Mucosa of stomach (tissue), 1 donor: ENCODE data around the gene ADAMTS17.

ENCODE experiments used
- H3K27me3 ChIP-seq: one replicate; pipeline ENCODE4 v1.7.0; 2013; ENCODE audit warnings: mild to moderate bottlenecking, low read length; ENCODE audit not compliant: control insufficient read depth, insufficient read depth
- H3K36me3 ChIP-seq: one replicate; pipeline ENCODE4 v1.7.0; 2013; ENCODE audit warnings: low read length; ENCODE audit not compliant: control insufficient read depth, insufficient read depth
- H3K4me1 ChIP-seq: one replicate; pipeline ENCODE4 v1.7.0; 2013; ENCODE audit warnings: mild to moderate bottlenecking, low read length; ENCODE audit not compliant: control insufficient read depth, insufficient read depth
- H3K4me3 ChIP-seq: one replicate; pipeline ENCODE4 v1.7.0; 2013; ENCODE audit warnings: low read length
- H3K9ac ChIP-seq: one replicate; pipeline ENCODE4 v1.7.0; 2013; ENCODE audit warnings: mild to moderate bottlenecking, low read length, moderate library complexity
- H3K9me3 ChIP-seq: one replicate; pipeline ENCODE4 v1.7.0; 2013; ENCODE audit warnings: mild to moderate bottlenecking, low read length, moderate library complexity; ENCODE audit not compliant: control insufficient read depth
- donor health status: Pancreatic carcinoma.

ADAMTS17 gene

GRCh38 chr15:100338247-100338646 is 3.5 kb downstream of the ADAMTS17 start:
- Histone ChIP-seq H3K27me3 (peaks cover 10% of the 10 kb centered on the region), H3K4me3 (no peak overlapping the region), H3K9ac (no peak overlapping the region), H3K4me1 (peaks cover 15% of the 10 kb centered on the region), H3K9me3 (no peaks in the 10 kb centered on the region), H3K36me3 (no peaks in the 10 kb centered on the region)

GRCh38 chr15:100337096-100338044 is 4.4 kb downstream of the ADAMTS17 start:
- H3K4me3 ChIP-seq, result no peak overlapping the region

GRCh38 chr15:100336061-100336460 is 5.7 kb downstream of the ADAMTS17 start:
- Histone ChIP-seq H3K4me3 (no peak overlapping the region), H3K36me3 (no peaks in the 10 kb centered on the region), H3K9me3 (no peaks in the 10 kb centered on the region), H3K9ac (no peak overlapping the region), H3K4me1 (peaks cover 15% of the 10 kb centered on the region), H3K27me3 (peaks cover 10% of the 10 kb centered on the region)

More at GRCh38 chr15:100337096-100338044, 4.4 kb downstream of the ADAMTS17 start:
- H3K36me3 ChIP-seq, result no peaks in the 10 kb centered on the region
- peaks cover 10% of the 10 kb centered on the region for H3K27me3 ChIP-seq
- H3K9me3 ChIP-seq, result no peaks in the 10 kb centered on the region
- peaks cover 15% of the 10 kb centered on the region for H3K4me1 ChIP-seq
- no peak overlapping the region for H3K9ac ChIP-seq

GRCh38 chr15:100335335-100335999 is 6.3 kb downstream of the ADAMTS17 start:
- Histone ChIP-seq H3K36me3 (no peaks in the 10 kb centered on the region), H3K4me1 (peaks cover 13% of the 10 kb centered on the region), H3K27me3 (peaks cover 7% of the 10 kb centered on the region), H3K4me3 (no peak overlapping the region), H3K9ac (no peak overlapping the region), H3K9me3 (no peaks in the 10 kb centered on the region)

- Histone ChIP-seq H3K4me1 (peaks cover 7% of the 10 kb centered on the region), H3K9ac (no peak overlapping the region), H3K4me3 (no peak overlapping the region), H3K27me3 (peaks cover 2% of the 10 kb centered on the region), H3K9me3 (no peaks in the 10 kb centered on the region), H3K36me3 (no peaks in the 10 kb centered on the region)
These were observed 6.9 kb downstream of the ADAMTS17 start for GRCh38 chr15:100334905-100335304.

- Histone ChIP-seq H3K4me3 (no peak overlapping the region), H3K4me1 (peaks cover 4% of the 10 kb centered on the region), H3K9me3 (no peaks in the 10 kb centered on the region), H3K27me3 (no peaks in the 10 kb centered on the region), H3K9ac (no peak overlapping the region), H3K36me3 (no peaks in the 10 kb centered on the region)
These were observed 7.3 kb downstream of the ADAMTS17 start for GRCh38 chr15:100334456-100334855.

GRCh38 chr15:100334015-100334414 is 7.8 kb downstream of the ADAMTS17 start:
- H3K4me1 ChIP-seq, result peaks cover 4% of the 10 kb centered on the region
- H3K4me3 ChIP-seq, result no peak overlapping the region
- no peaks in the 10 kb centered on the region for H3K36me3 ChIP-seq
- no peaks in the 10 kb centered on the region for H3K9me3 ChIP-seq
- no peaks in the 10 kb centered on the region for H3K27me3 ChIP-seq
- no peak overlapping the region for H3K9ac ChIP-seq

- Histone ChIP-seq H3K9ac (no peak overlapping the region), H3K27me3 (no peaks in the 10 kb centered on the region), H3K4me3 (no peak overlapping the region), H3K4me1 (no peaks in the 10 kb centered on the region), H3K9me3 (no peaks in the 10 kb centered on the region), H3K36me3 (no peaks in the 10 kb centered on the region)
These were observed 8.5 kb downstream of the ADAMTS17 start for GRCh38 chr15:100333236-100333635.

- Histone ChIP-seq H3K36me3 (no peaks in the 10 kb centered on the region), H3K4me1 (no peaks in the 10 kb centered on the region), H3K9me3 (no peaks in the 10 kb centered on the region), H3K27me3 (no peaks in the 10 kb centered on the region), H3K9ac (no peak overlapping the region), H3K4me3 (no peak overlapping the region)
These were observed 9.1 kb downstream of the ADAMTS17 start for GRCh38 chr15:100332721-100333120.

- no peaks in the 10 kb centered on the region for H3K9me3 ChIP-seq
- no peaks in the 10 kb centered on the region for H3K36me3 ChIP-seq
- H3K27me3 ChIP-seq, result no peaks in the 10 kb centered on the region
- H3K9ac ChIP-seq, result no peak overlapping the region
- H3K4me1 ChIP-seq, result no peaks in the 10 kb centered on the region
- H3K4me3 ChIP-seq, result no peak overlapping the region
These were observed 9.5 kb downstream of the ADAMTS17 start for GRCh38 chr15:100332231-100332630.

GRCh38 chr15:100330629-100331215 is 11.1 kb downstream of the ADAMTS17 start:
- H3K36me3 ChIP-seq, result no peaks in the 10 kb centered on the region
- H3K4me1 ChIP-seq, result no peaks in the 10 kb centered on the region
- no peaks in the 10 kb centered on the region for H3K9me3 ChIP-seq
- H3K9ac ChIP-seq, result no peak overlapping the region
- no peaks in the 10 kb centered on the region for H3K27me3 ChIP-seq
- no peak overlapping the region for H3K4me3 ChIP-seq

GRCh38 chr15:100330221-100330620 is 11.6 kb downstream of the ADAMTS17 start:
- H3K4me1 ChIP-seq, result no peaks in the 10 kb centered on the region
- H3K36me3 ChIP-seq, result no peaks in the 10 kb centered on the region
- no peak overlapping the region for H3K9ac ChIP-seq
- H3K4me3 ChIP-seq, result no peak overlapping the region
- H3K27me3 ChIP-seq, result no peaks in the 10 kb centered on the region
- H3K9me3 ChIP-seq, result no peaks in the 10 kb centered on the region
